H1 (cell line): ENCODE data around the gene LHB. TPM values are rescaled to one million over a fixed set of nuclear protein-coding genes. Genes with fewer than 3 reads are reported as not detected.

Source experiments
- CTCF ChIA-PET: fragments of 300-600 bp; sonication (Branson Sonifier 250); formaldehyde crosslinking; loops from one replicate; lab custom pipeline; 2021; ENCODE audit not compliant: partially characterized antibody; lab: Charles Lee
- POLR2A ChIA-PET: fragments of 300-600 bp; sonication (Branson Sonifier 250); formaldehyde crosslinking; loops from one replicate; lab custom pipeline; 2021; ENCODE audit warnings: inconsistent platforms; ENCODE audit not compliant: partially characterized antibody; lab: Charles Lee
- DNase-seq, 2 experiments: peaks; one replicate each; pipeline versions ENCODE4 v3.0.0 to v3.0.0-alpha.2; 2010 to 2022; ENCODE audit warnings: low spot score in 2 of 2, low read depth in 1 of 2, mixed read lengths in 1 of 2
- FAIRE-seq: peaks from 2 replicates; lab custom pipeline; 2011; peaks lifted over from hg19 to GRCh38; lab: Jason Lieb, UNC
- H2AFZ ChIP-seq: 2 replicates; pipeline ENCODE4 v1.8.1; 2012; ENCODE audit warnings: low read length, inconsistent platforms
- H2AK5ac ChIP-seq: 2 replicates; pipeline ENCODE4 v1.6.1; 2013; ENCODE audit warnings: low read depth, low read length
- H2BK120ac ChIP-seq: replicated peaks from 2 replicates; pipeline ENCODE3; 2013; ENCODE audit warnings: low read depth, low read length, inconsistent platforms
- H2BK12ac ChIP-seq: 2 replicates; pipeline ENCODE4 v1.6.1; 2013; ENCODE audit warnings: low read depth, low read length
- H2BK15ac ChIP-seq: 2 replicates; pipeline ENCODE4 v1.6.1; 2013; ENCODE audit warnings: low read length
- H2BK20ac ChIP-seq: 2 replicates; pipeline ENCODE4 v1.6.1; 2013; ENCODE audit warnings: low read length
- H2BK5ac ChIP-seq: 2 replicates; pipeline ENCODE4 v1.6.1; 2013; ENCODE audit warnings: low read depth, low read length
- H3K14ac ChIP-seq: 2 replicates; pipeline ENCODE4 v1.6.1; 2013; ENCODE audit warnings: inconsistent platforms; ENCODE audit not compliant: insufficient read length
- H3K18ac ChIP-seq: 2 replicates; pipeline ENCODE4 v1.6.1; 2013; ENCODE audit warnings: low read length; ENCODE audit errors: extremely low read depth
- H3K23ac ChIP-seq: 2 replicates; pipeline ENCODE4 v1.6.1; 2013; ENCODE audit warnings: inconsistent platforms; ENCODE audit not compliant: insufficient read length
- H3K23me2 ChIP-seq: 2 replicates; pipeline ENCODE4 v1.6.1; 2013; ENCODE audit warnings: low read depth, low read length
- H3K27ac ChIP-seq: 2 replicates; pipeline ENCODE4 v1.6.1; 2011; ENCODE audit warnings: low read depth, low read length, inconsistent platforms
- H3K27me3 ChIP-seq, 4 experiments: replicated peaks in 1 of 4; 1 replicate in 1 of 4; 2 replicates in 3 of 4; pipeline versions ENCODE4 v1.6.1 to v1.8.1; 2011 to 2013; ENCODE audit warnings: low read length in 3 of 4, mild to moderate bottlenecking in 3 of 4, inconsistent platforms in 2 of 4, mixed read lengths in 2 of 4, moderate library complexity in 1 of 4; ENCODE audit not compliant: control insufficient read depth in 3 of 4, insufficient read depth in 3 of 4; ENCODE audit errors: extremely low read depth in 1 of 4
- H3K36me3 ChIP-seq, 4 experiments: 2 replicates each; pipeline versions ENCODE4 v1.6.1 to v1.8.1; 2011 to 2013; ENCODE audit warnings: mild to moderate bottlenecking in 4 of 4, low read length in 3 of 4, moderate library complexity in 2 of 4, control low read depth in 1 of 4, inconsistent platforms in 1 of 4; ENCODE audit not compliant: insufficient read depth in 4 of 4, control insufficient read depth in 2 of 4
- H3K4ac ChIP-seq: replicated peaks from 2 replicates; pipeline ENCODE3; 2013; ENCODE audit warnings: low read length, low read depth, mixed read lengths, inconsistent platforms; ENCODE audit not compliant: insufficient read length
- H3K4me1 ChIP-seq, 4 experiments: replicated peaks in 1 of 4; 1 replicate in 1 of 4; 2 replicates in 3 of 4; pipeline versions ENCODE4 v1.6.1 to v1.8.1; 2011 to 2013; ENCODE audit warnings: low read length in 3 of 4, inconsistent platforms in 2 of 4, mixed read lengths in 1 of 4; ENCODE audit not compliant: insufficient read depth in 4 of 4, control insufficient read depth in 3 of 4
- H3K4me2 ChIP-seq, 2 experiments: 2 replicates each; pipeline versions ENCODE4 v1.6.1 to v1.8.1; 2011 to 2013; ENCODE audit warnings: low read depth in 2 of 2, low read length in 2 of 2, control low read depth in 1 of 2, inconsistent platforms in 1 of 2, mild to moderate bottlenecking in 1 of 2; ENCODE audit not compliant: insufficient read depth in 1 of 2
- H3K4me3 ChIP-seq, 4 experiments: fragments of 200-600, 300-600 bp in 1 of 4; sonication (generic), shearing (Covaris generic), sonication (Bioruptor Twin) in 1 of 4; 2 replicates each; pipeline versions ENCODE4 v1.5.1 to v1.8.1; 2011 to 2016; ENCODE audit warnings: low read length in 4 of 4, low read depth in 3 of 4, control low read depth in 2 of 4, inconsistent platforms in 2 of 4, mild to moderate bottlenecking in 2 of 4, mixed read lengths in 1 of 4, moderate library complexity in 1 of 4; ENCODE audit not compliant: insufficient read depth in 2 of 4; ENCODE audit errors: extremely low read depth in 1 of 4
- H3K56ac ChIP-seq: replicated peaks from 2 replicates; pipeline ENCODE3; 2013; ENCODE audit warnings: low read depth, mild to moderate bottlenecking, mixed read lengths, low read length, inconsistent platforms; ENCODE audit not compliant: insufficient read length
- H3K79me1 ChIP-seq: 2 replicates; pipeline ENCODE4 v1.6.1; 2013; ENCODE audit warnings: low read depth, low read length, control low read depth
- H3K79me2 ChIP-seq, 2 experiments: 2 replicates each; pipeline versions ENCODE4 v1.6.1 to v1.8.1; 2012 to 2013; ENCODE audit warnings: low read length in 2 of 2, mild to moderate bottlenecking in 2 of 2, inconsistent platforms in 1 of 2; ENCODE audit not compliant: insufficient read depth in 2 of 2, control insufficient read depth in 1 of 2
- H3K9ac ChIP-seq, 4 experiments: replicated peaks in 1 of 4; 1 replicate in 1 of 4; 2 replicates in 3 of 4; pipeline versions ENCODE4 v1.6.1 to v1.8.1; 2011 to 2013; ENCODE audit warnings: low read depth in 3 of 4, low read length in 3 of 4, control low read depth in 2 of 4, mild to moderate bottlenecking in 2 of 4, moderate library complexity in 2 of 4, inconsistent platforms in 1 of 4; ENCODE audit errors: extremely low read depth in 1 of 4
- H3K9me3 ChIP-seq, 2 experiments: 2 replicates each; pipeline versions ENCODE4 v1.6.1 to v1.8.1; 2012 to 2013; ENCODE audit warnings: mild to moderate bottlenecking in 2 of 2, moderate library complexity in 2 of 2, control low read depth in 1 of 2, inconsistent platforms in 1 of 2, low read depth in 1 of 2, low read length in 1 of 2, mixed read lengths in 1 of 2; ENCODE audit not compliant: insufficient read depth in 2 of 2
- H4K20me1 ChIP-seq, 2 experiments: replicated peaks in 1 of 2; 2 replicates each; pipeline versions ENCODE3 to v1.8.1; 2011 to 2013; ENCODE audit warnings: inconsistent platforms in 2 of 2, low read length in 2 of 2, mild to moderate bottlenecking in 1 of 2; ENCODE audit not compliant: insufficient read depth in 2 of 2, control insufficient read depth in 1 of 2
- H4K5ac ChIP-seq: 2 replicates; pipeline ENCODE4 v1.6.1; 2013; ENCODE audit warnings: low read length, low read depth, mixed read lengths, inconsistent platforms; ENCODE audit not compliant: insufficient read length
- H4K8ac ChIP-seq: 2 replicates; pipeline ENCODE4 v1.8.0; 2013; ENCODE audit warnings: mild to moderate bottlenecking, moderate library complexity, low read length, inconsistent platforms; ENCODE audit not compliant: insufficient read depth; ENCODE audit errors: extremely low read depth
- H4K91ac ChIP-seq: replicated peaks from 2 replicates; pipeline ENCODE3; 2013; ENCODE audit warnings: low read length, mixed read lengths, inconsistent platforms; ENCODE audit not compliant: insufficient read length
- ASH2L ChIP-seq: fragments of 200-600, 300-600 bp; sonication (generic); IDR thresholded peaks from one replicate; pipeline ENCODE4 v1.7.1; 2017; ENCODE audit warnings: low read length
- TEAD4 ChIP-seq: IDR thresholded peaks from 2 replicates; pipeline ENCODE4 v1.6.1; 2012; ENCODE audit warnings: low read depth, low read length, inconsistent platforms, mixed read lengths
- WGBS, 2 experiments: shearing (Covaris generic) in 1 of 2; methylation state at CpG; one replicate each; pipeline versions ENCODE4 v1.1.6 to v1.1.7; 2013 to 2015; ENCODE audit warnings: low lambda C conversion rate in 2 of 2, mixed read lengths in 2 of 2, inconsistent platforms in 1 of 2, low coverage in 1 of 2, missing lambda C conversion rate in 1 of 2; ENCODE audit not compliant: insufficient replicate concordance in 2 of 2, insufficient coverage in 1 of 2, insufficient read length in 1 of 2; ENCODE audit errors: extremely low coverage in 1 of 2, missing lambda C conversion rate in 1 of 2; 5-methylcytosine and 5-hydroxymethylcytosine counted together
- polyA plus RNA-seq, 7 experiments: library from polyadenylated mRNA; depleted of rRNA in 3 of 7; stranded (reverse) in 5 of 7; unstranded in 2 of 7; fragments of >200 nt in 5 of 7; fragments of 200-250 nt in 2 of 7; gene quantifications; 1 replicate in 5 of 7; 2 replicates in 1 of 7; 4 replicates in 1 of 7; pipeline versions ENCODE4 v1.2.1 to v1.2.3, GENCODE V29; 2011 to 2013; ENCODE audit warnings: missing spikeins in 2 of 7, mixed read lengths in 2 of 7
- total RNA-seq: library from RNA; stranded (reverse); fragmentation: NEBNext Ultra II Directional; extraction: Animal tissue kit (Norgen Biotek cat#: 25700); gene quantifications from 2 replicates; pipeline ENCODE4 v1.2.1, GENCODE V29; 2021

Gene LHB
- total and polyA plus RNA-seq, 2 of the 8 experiments (the other 6 are each of a cell fraction or from before 2014, with no cell fraction given): 0.53 TPM; not detected in 1

GRCh38 chr19:49064029-49064629 lies 47.2 kb upstream of the LHB start:
- no peak for FAIRE-seq
- Histone ChIP-seq H3K27me3 (peaks cover 0 to 39% (median 33%) of the 10 kb centered on the region in 4 experiments; a peak in 6 of 7 replicates), H2BK20ac (no peak overlapping the region), H3K4me3 (peak overlapping the region in 3 of 4 experiments; percentile 14 to 61 (median 28); a peak in 4 of 8 replicates), H3K23me2 (peaks cover 8% of the 10 kb centered on the region), H4K20me1 (peaks cover 0 to 2% of the 10 kb centered on the region in 2 experiments), H3K27ac (no peak overlapping the region), H3K9ac (no peak overlapping the region), H3K56ac (no peak overlapping the region), H3K79me2 (no peaks in the 10 kb centered on the region), H3K36me3 (no peaks in the 10 kb centered on the region), H3K23ac (no peak overlapping the region), H3K4me1 (peaks cover 0 to 22% (median 17%) of the 10 kb centered on the region in 4 experiments; a peak in 6 of 7 replicates), H4K8ac (no peak overlapping the region; the same call in none of the 2 replicates), H2AK5ac (no peak overlapping the region), H2BK12ac (0 out of 2 replicates have a peak overlapping the region, but pooled peaks have one; percentile 50), H2BK15ac (no peak overlapping the region), H3K79me1 (no peaks in the 10 kb centered on the region), H3K14ac (no peak overlapping the region), H4K91ac (peak overlapping the region; percentile 59), H3K4me2 (peak overlapping the region; percentile 88 to 90), H2BK5ac (no peak overlapping the region), H3K18ac (peak overlapping the region; percentile 32; the same call in 1 of the 2 replicates), H4K5ac (no peak overlapping the region), H3K4ac (no peak overlapping the region), H2AFZ (no peak overlapping the region), H2BK120ac (no peak overlapping the region), H3K9me3 (no peaks in the 10 kb centered on the region)
- DNase-seq: no peak
- peak; percentile 61; the same call in 1 of the 2 replicates for TF ChIP-seq TEAD4
- TF ChIP-seq ASH2L: no peak
- ChIA-PET CTCF (interaction anchor here (0.6 kb wide), 1 partner anchor 55 kb away, joined by 4 read pairs; no protein-coding TSS in a partner anchor), POLR2A (interaction anchor here (1.2 kb wide), 1 partner anchor 46 kb away, joined by 3 read pairs; no protein-coding TSS in a partner anchor)
- WGBS, 2 experiments: 72% methylated on average over 10 of the region's 10 CpGs; no CpG with 5 or more reads in 1 of the 2 experiments
